WTC11 (cell line): ENCODE measurements around the gene DDX28. TPM values are rescaled to one million over a fixed set of nuclear protein-coding genes. Genes with fewer than 3 reads are reported as not detected.

Source experiments
- EMX1 ChIP-seq: fragments of 250-450 bp; sonication (Bioruptor Pico); IDR thresholded peaks from 2 replicates; pipeline ENCODE4 v1.8.0; 2021; ENCODE audit warnings: mild to moderate bottlenecking
- GABPB1 ChIP-seq: sonication (generic); formaldehyde crosslinking; IDR thresholded peaks from 2 replicates; pipeline ENCODE4 v1.8.1; 2023; ENCODE audit warnings: mild to moderate bottlenecking, missing genetic modification reagents
- NFYB ChIP-seq: sonication (generic); formaldehyde crosslinking; conservative IDR thresholded peaks from 2 replicates; pipeline ENCODE4 v1.8.0; 2022; ENCODE audit warnings: low read depth, missing genetic modification reagents
- NR1H2 ChIP-seq: sonication (generic); formaldehyde crosslinking; IDR thresholded peaks from 2 replicates; pipeline ENCODE4 v1.9.0; 2021; ENCODE audit warnings: mild to moderate bottlenecking, moderate library complexity, missing genetic modification reagents
- PRRX2 ChIP-seq: fragments of 250-450 bp; sonication (Bioruptor Pico); IDR thresholded peaks from 2 replicates; pipeline ENCODE4 v1.8.0; 2021; ENCODE audit warnings: mild to moderate bottlenecking
- SMAD4 ChIP-seq: sonication (generic); formaldehyde crosslinking; IDR thresholded peaks from 2 replicates; pipeline ENCODE4 v1.8.0; 2022; ENCODE audit warnings: mild to moderate bottlenecking, missing genetic modification reagents
- SOX15 ChIP-seq: fragments of 250-450 bp; sonication (Bioruptor Pico); IDR thresholded peaks from 2 replicates; pipeline ENCODE4 v1.9.0; 2021; ENCODE audit warnings: mild to moderate bottlenecking
- SP1 ChIP-seq: sonication (generic); formaldehyde crosslinking; conservative IDR thresholded peaks from 2 replicates; pipeline ENCODE4 v1.8.1; 2022; ENCODE audit warnings: missing genetic modification reagents
- TCF7 ChIP-seq: sonication (generic); formaldehyde crosslinking; IDR thresholded peaks from 2 replicates; pipeline ENCODE4 v1.8.0; 2022; ENCODE audit warnings: mild to moderate bottlenecking, low read depth, missing genetic modification reagents, moderate library complexity
- ZNF121 ChIP-seq: sonication (generic); formaldehyde crosslinking; IDR thresholded peaks from 2 replicates; pipeline ENCODE4 v1.8.0; 2023; ENCODE audit warnings: missing genetic modification reagents
- ZNF138 ChIP-seq: sonication (generic); formaldehyde crosslinking; conservative IDR thresholded peaks from 2 replicates; pipeline ENCODE4 v1.8.1; 2022; ENCODE audit warnings: mild to moderate bottlenecking, moderate library complexity, missing genetic modification reagents
- ZNF263 ChIP-seq: sonication (generic); formaldehyde crosslinking; IDR thresholded peaks from 2 replicates; pipeline ENCODE4 v1.8.1; 2022; ENCODE audit warnings: low read depth, mild to moderate bottlenecking, moderate library complexity, missing genetic modification reagents
- ZNF317 ChIP-seq: sonication (generic); formaldehyde crosslinking; IDR thresholded peaks from 2 replicates; pipeline ENCODE4 v1.8.1; 2023; ENCODE audit warnings: low read depth, mild to moderate bottlenecking, moderate library complexity, missing genetic modification reagents, borderline replicate concordance
- ZNF423 ChIP-seq: fragments of 250-450 bp; sonication (Bioruptor Pico); IDR thresholded peaks from 2 replicates; pipeline ENCODE4 v2.1.2; 2022; ENCODE audit warnings: mild to moderate bottlenecking, moderate library complexity
- total RNA-seq: library from RNA; stranded (reverse); gene quantifications from 3 replicates; pipeline ENCODE4 v1.2.3, GENCODE V29; 2021
- TF ChIP-seq, protein P1 (sequence below): fragments of 250-450 bp; sonication (Bioruptor Pico); IDR thresholded peaks from 2 replicates; pipeline ENCODE4 v1.9.0; 2021; ENCODE audit warnings: moderate library complexity, mild to moderate bottlenecking, inconsistent platforms, borderline replicate concordance
- TF ChIP-seq, protein P2 (sequence below): sonication (generic); formaldehyde crosslinking; IDR thresholded peaks from 2 replicates; pipeline ENCODE4 v1.8.0; 2022; ENCODE audit warnings: mild to moderate bottlenecking, missing genetic modification reagents
- TF ChIP-seq, protein P3 (sequence below): sonication (generic); formaldehyde crosslinking; IDR thresholded peaks from 2 replicates; pipeline ENCODE4 v1.8.0; 2023; ENCODE audit warnings: missing genetic modification reagents, mild to moderate bottlenecking, borderline replicate concordance
- TF ChIP-seq, protein P4 (sequence below): sonication (generic); formaldehyde crosslinking; conservative IDR thresholded peaks from 2 replicates; pipeline ENCODE4 v1.8.1; 2022; ENCODE audit warnings: mild to moderate bottlenecking, missing genetic modification reagents
- TF ChIP-seq, protein P5 (sequence below): fragments of 250-450 bp; sonication (Bioruptor Pico); IDR thresholded peaks from 2 replicates; pipeline ENCODE4 v1.8.0; 2021; ENCODE audit warnings: mild to moderate bottlenecking
- TF ChIP-seq, protein P6 (sequence below): fragments of 250-450 bp; sonication (Bioruptor Pico); IDR thresholded peaks from 2 replicates; pipeline ENCODE4 v2.1.2; 2022; ENCODE audit warnings: mild to moderate bottlenecking, moderate library complexity
- TF ChIP-seq, protein P7 (sequence below): sonication (generic); formaldehyde crosslinking; IDR thresholded peaks from 2 replicates; pipeline ENCODE4 v1.8.1; 2022; ENCODE audit warnings: low read depth, missing genetic modification reagents, borderline replicate concordance
- TF ChIP-seq, protein P8 (sequence below): sonication (generic); formaldehyde crosslinking; IDR thresholded peaks from 2 replicates; pipeline ENCODE4 v1.8.1; 2022; ENCODE audit warnings: missing genetic modification reagents, borderline replicate concordance
- TF ChIP-seq, protein P9 (sequence below): fragments of 250-450 bp; sonication (Bioruptor Pico); conservative IDR thresholded peaks from 2 replicates; pipeline ENCODE4 v1.9.0; 2021; ENCODE audit warnings: mild to moderate bottlenecking

The DDX28 gene
- total RNA-seq, 1 experiment from 2014 or later: 15.2 TPM

DNA sequence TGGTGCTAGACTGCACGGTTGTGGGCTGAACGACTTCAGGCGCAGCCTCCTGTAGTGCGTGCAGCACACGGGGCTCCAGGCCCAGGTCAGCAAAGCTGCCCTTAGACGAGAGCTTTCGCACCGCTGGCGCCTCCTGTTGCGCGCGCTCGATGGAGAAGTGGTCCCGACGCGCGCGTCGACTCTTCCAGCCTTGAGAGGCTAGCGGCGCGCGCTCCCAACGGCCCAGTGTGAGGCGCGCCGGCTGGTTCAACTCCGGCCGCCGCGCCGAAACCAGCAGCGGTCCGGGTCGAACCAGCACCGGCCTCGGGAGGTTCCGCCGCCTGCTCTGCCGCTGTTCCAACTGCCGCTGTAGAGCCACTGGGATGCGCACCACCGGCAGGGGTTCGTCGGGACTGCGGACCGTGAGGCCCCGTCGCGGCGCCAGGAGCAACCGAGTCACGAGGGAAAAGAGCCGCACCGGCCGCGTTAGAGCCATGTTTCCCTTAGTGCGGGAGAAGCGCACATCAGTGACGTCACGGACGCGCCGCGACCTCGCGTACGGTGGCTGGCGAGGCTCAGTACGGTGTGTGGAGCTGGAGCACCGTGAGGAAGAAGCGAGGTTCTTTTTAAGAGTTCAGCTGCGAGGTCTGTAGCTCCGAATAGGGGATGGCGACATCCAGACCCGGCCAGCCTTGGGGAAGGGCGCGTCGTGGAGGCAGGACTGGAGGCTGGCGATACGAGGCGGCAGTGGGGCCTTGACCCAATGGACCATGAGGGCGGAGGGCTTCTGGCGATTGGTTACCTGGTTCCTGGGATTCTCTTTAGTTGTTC is at the start of gene DDX28, which contains the start of gene DUS2 (continued):
- TF ChIP-seq ZNF121 (CRISPR knock-in tag) (peak; percentile 55; the same call in 1 of the 2 replicates), GABPB1 (peak; percentile 77), PRRX2 (no peak), SMAD4 (CRISPR knock-in tag) (no peak), TCF7 (CRISPR knock-in tag) (no peak), NFYB (no peak), NR1H2 (peak; percentile 67), ZNF423 (CRISPR knock-in tag) (no peak), SOX15 (CRISPR knock-in tag) (no peak), EMX1 (CRISPR knock-in tag) (no peak), ZNF263 (CRISPR knock-in tag) (0 out of 2 replicates have a peak, but pooled peaks have one; percentile 37), ZNF138 (CRISPR knock-in tag) (no peak), SP1 (peak; percentile 90), ZNF317 (no peak)
- TF ChIP-seq, protein P1, sequence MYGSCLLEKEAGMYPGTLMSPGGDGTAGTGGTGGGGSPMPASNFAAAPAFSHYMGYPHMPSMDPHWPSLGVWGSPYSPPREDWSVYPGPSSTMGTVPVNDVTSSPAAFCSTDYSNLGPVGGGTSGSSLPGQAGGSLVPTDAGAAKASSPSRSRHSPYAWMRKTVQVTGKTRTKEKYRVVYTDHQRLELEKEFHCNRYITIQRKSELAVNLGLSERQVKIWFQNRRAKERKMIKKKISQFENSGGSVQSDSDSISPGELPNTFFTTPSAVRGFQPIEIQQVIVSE (CRISPR knock-in tag): no peak
- TF ChIP-seq, protein P2, sequence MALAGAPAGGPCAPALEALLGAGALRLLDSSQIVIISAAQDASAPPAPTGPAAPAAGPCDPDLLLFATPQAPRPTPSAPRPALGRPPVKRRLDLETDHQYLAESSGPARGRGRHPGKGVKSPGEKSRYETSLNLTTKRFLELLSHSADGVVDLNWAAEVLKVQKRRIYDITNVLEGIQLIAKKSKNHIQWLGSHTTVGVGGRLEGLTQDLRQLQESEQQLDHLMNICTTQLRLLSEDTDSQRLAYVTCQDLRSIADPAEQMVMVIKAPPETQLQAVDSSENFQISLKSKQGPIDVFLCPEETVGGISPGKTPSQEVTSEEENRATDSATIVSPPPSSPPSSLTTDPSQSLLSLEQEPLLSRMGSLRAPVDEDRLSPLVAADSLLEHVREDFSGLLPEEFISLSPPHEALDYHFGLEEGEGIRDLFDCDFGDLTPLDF (CRISPR knock-in tag): peak; percentile 86; the same call in 1 of the 2 replicates
- TF ChIP-seq, protein P3, sequence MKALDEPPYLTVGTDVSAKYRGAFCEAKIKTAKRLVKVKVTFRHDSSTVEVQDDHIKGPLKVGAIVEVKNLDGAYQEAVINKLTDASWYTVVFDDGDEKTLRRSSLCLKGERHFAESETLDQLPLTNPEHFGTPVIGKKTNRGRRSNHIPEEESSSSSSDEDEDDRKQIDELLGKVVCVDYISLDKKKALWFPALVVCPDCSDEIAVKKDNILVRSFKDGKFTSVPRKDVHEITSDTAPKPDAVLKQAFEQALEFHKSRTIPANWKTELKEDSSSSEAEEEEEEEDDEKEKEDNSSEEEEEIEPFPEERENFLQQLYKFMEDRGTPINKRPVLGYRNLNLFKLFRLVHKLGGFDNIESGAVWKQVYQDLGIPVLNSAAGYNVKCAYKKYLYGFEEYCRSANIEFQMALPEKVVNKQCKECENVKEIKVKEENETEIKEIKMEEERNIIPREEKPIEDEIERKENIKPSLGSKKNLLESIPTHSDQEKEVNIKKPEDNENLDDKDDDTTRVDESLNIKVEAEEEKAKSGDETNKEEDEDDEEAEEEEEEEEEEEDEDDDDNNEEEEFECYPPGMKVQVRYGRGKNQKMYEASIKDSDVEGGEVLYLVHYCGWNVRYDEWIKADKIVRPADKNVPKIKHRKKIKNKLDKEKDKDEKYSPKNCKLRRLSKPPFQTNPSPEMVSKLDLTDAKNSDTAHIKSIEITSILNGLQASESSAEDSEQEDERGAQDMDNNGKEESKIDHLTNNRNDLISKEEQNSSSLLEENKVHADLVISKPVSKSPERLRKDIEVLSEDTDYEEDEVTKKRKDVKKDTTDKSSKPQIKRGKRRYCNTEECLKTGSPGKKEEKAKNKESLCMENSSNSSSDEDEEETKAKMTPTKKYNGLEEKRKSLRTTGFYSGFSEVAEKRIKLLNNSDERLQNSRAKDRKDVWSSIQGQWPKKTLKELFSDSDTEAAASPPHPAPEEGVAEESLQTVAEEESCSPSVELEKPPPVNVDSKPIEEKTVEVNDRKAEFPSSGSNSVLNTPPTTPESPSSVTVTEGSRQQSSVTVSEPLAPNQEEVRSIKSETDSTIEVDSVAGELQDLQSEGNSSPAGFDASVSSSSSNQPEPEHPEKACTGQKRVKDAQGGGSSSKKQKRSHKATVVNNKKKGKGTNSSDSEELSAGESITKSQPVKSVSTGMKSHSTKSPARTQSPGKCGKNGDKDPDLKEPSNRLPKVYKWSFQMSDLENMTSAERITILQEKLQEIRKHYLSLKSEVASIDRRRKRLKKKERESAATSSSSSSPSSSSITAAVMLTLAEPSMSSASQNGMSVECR (CRISPR knock-in tag): peak; percentile 25; the same call in 1 of the 2 replicates
- TF ChIP-seq, protein P4, sequence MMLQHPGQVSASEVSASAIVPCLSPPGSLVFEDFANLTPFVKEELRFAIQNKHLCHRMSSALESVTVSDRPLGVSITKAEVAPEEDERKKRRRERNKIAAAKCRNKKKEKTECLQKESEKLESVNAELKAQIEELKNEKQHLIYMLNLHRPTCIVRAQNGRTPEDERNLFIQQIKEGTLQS (CRISPR knock-in tag): no peak; the same call in 1 of the 2 replicates
- TF ChIP-seq, protein P5, sequence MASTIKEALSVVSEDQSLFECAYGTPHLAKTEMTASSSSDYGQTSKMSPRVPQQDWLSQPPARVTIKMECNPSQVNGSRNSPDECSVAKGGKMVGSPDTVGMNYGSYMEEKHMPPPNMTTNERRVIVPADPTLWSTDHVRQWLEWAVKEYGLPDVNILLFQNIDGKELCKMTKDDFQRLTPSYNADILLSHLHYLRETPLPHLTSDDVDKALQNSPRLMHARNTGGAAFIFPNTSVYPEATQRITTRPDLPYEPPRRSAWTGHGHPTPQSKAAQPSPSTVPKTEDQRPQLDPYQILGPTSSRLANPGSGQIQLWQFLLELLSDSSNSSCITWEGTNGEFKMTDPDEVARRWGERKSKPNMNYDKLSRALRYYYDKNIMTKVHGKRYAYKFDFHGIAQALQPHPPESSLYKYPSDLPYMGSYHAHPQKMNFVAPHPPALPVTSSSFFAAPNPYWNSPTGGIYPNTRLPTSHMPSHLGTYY (CRISPR knock-in tag): no peak
- TF ChIP-seq, protein P6, sequence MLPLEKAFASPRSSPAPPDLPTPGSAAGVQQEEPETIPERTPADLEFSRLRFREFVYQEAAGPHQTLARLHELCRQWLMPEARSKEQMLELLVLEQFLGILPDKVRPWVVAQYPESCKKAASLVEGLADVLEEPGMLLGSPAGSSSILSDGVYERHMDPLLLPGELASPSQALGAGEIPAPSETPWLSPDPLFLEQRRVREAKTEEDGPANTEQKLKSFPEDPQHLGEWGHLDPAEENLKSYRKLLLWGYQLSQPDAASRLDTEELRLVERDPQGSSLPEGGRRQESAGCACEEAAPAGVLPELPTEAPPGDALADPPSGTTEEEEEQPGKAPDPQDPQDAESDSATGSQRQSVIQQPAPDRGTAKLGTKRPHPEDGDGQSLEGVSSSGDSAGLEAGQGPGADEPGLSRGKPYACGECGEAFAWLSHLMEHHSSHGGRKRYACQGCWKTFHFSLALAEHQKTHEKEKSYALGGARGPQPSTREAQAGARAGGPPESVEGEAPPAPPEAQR (CRISPR knock-in tag): no peak
- TF ChIP-seq, protein P7, sequence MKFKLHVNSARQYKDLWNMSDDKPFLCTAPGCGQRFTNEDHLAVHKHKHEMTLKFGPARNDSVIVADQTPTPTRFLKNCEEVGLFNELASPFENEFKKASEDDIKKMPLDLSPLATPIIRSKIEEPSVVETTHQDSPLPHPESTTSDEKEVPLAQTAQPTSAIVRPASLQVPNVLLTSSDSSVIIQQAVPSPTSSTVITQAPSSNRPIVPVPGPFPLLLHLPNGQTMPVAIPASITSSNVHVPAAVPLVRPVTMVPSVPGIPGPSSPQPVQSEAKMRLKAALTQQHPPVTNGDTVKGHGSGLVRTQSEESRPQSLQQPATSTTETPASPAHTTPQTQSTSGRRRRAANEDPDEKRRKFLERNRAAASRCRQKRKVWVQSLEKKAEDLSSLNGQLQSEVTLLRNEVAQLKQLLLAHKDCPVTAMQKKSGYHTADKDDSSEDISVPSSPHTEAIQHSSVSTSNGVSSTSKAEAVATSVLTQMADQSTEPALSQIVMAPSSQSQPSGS (CRISPR knock-in tag): 0 out of 2 replicates have a peak, but pooled peaks have one; percentile 51
- TF ChIP-seq, protein P8, sequence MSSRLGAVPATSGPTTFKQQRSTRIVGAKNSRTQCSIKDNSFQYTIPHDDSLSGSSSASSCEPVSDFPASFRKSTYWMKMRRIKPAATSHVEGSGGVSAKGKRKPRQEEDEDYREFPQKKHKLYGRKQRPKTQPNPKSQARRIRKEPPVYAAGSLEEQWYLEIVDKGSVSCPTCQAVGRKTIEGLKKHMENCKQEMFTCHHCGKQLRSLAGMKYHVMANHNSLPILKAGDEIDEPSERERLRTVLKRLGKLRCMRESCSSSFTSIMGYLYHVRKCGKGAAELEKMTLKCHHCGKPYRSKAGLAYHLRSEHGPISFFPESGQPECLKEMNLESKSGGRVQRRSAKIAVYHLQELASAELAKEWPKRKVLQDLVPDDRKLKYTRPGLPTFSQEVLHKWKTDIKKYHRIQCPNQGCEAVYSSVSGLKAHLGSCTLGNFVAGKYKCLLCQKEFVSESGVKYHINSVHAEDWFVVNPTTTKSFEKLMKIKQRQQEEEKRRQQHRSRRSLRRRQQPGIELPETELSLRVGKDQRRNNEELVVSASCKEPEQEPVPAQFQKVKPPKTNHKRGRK: no peak
- TF ChIP-seq, protein P9, sequence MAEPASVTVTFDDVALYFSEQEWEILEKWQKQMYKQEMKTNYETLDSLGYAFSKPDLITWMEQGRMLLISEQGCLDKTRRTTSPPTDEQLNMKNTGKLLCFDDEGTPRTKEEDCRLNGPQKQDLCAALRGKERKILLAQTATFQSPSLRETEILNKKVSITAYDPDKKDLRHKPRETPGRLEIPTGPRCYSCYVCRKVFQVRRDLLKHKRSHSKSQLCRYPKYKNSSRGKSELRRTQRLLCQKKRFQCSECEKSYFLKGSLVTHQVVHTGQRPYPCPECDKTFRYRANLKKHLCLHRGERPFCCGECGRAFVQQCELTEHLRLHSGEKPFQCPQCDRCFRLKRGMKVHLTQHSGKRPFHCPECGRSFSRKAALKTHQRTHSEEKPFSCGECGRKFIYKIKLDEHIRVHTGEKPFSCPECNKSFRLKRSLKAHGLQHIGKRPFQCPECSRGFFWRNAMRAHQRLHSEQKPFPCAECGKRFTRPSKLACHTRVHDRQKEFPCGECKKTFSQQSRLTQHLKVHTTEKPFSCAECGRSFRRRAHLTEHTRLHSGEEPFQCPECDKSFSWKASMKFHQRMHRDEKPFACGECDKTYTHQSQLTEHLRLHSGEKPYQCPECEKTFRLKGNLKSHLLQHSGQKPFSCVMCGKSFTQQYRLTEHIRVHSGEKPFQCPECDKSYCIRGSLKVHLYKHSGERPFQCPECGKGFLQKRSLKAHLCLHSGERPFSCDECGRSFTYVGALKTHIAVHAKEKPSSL (CRISPR knock-in tag): no peak
